CD4-positive, CD25-positive, alpha-beta regulatory T cell (primary cell): ENCODE measurements around the gene EPHB2. TPM values are rescaled to one million over a fixed set of nuclear protein-coding genes. Genes with fewer than 3 reads are reported as not detected.
A peak's percentile ranks its signal among the peaks of the same experiment; 100 is the strongest.

ENCODE experiments used
- ATAC-seq, 2 donors: fragments of 150-1000 bp; cut with Tn5 transposase; one replicate each; pipeline ENCODE4 v1.10.0; 2021; ENCODE audit warnings: low read depth in 2 of 2, moderate number of reproducible peaks in 2 of 2, moderate library complexity in 1 of 2
- DNase-seq, 3 donors: peaks; one replicate each; pipeline versions ENCODE4 v3.0.0 to v3.0.0-alpha.2; 2012 to 2022; ENCODE audit warnings: mixed read lengths in 1 of 3
- H3K27ac ChIP-seq: one replicate; pipeline ENCODE4 v1.7.0; 2013; ENCODE audit warnings: mild to moderate bottlenecking, low read length; ENCODE audit not compliant: insufficient read depth, poor library complexity, severe bottlenecking
- H3K27me3 ChIP-seq: one replicate; pipeline ENCODE4 v1.7.0; 2013; ENCODE audit warnings: low read length; ENCODE audit not compliant: control insufficient read depth, insufficient read depth
- H3K36me3 ChIP-seq: one replicate; pipeline ENCODE4 v1.7.0; 2013; ENCODE audit warnings: mild to moderate bottlenecking, low read length, moderate library complexity; ENCODE audit not compliant: control insufficient read depth, insufficient read depth
- H3K4me1 ChIP-seq: 2 replicates; pipeline ENCODE4 v1.7.0; 2013; ENCODE audit warnings: mild to moderate bottlenecking, low read length; ENCODE audit not compliant: insufficient read depth, control insufficient read depth, poor library complexity, severe bottlenecking
- H3K4me3 ChIP-seq: one replicate; pipeline ENCODE4 v1.7.0; 2013; ENCODE audit warnings: low read depth, mild to moderate bottlenecking, low read length, moderate library complexity
- H3K9me3 ChIP-seq, 2 experiments: 1 replicate in 1 of 2; 2 replicates in 1 of 2; pipeline ENCODE4 v1.7.0; 2013; ENCODE audit warnings: low read length in 2 of 2, mild to moderate bottlenecking in 1 of 2, moderate library complexity in 1 of 2; ENCODE audit not compliant: control insufficient read depth in 2 of 2
- H3K27ac Mint-ChIP-seq, 3 donors: one replicate each; pipeline ENCODE4 v1.8.0; 2020 to 2022; ENCODE audit warnings: mild to moderate bottlenecking in 3 of 3, mixed read lengths in 3 of 3, moderate library complexity in 2 of 3
- H3K27me3 Mint-ChIP-seq: one replicate; pipeline ENCODE4 v1.8.0; 2022; ENCODE audit warnings: mild to moderate bottlenecking, mixed read lengths
- H3K36me3 Mint-ChIP-seq: one replicate; pipeline ENCODE4 v1.8.0; 2020; ENCODE audit warnings: mixed read lengths
- H3K4me1 Mint-ChIP-seq, 4 donors: one replicate each; pipeline ENCODE4 v1.8.0; 2020 to 2022; ENCODE audit warnings: mixed read lengths in 4 of 4, mild to moderate bottlenecking in 1 of 4
- H3K4me3 Mint-ChIP-seq, 4 donors: one replicate each; pipeline ENCODE4 v1.8.0; 2020 to 2022; ENCODE audit warnings: mild to moderate bottlenecking in 4 of 4, mixed read lengths in 4 of 4, moderate library complexity in 3 of 4
- H3K9me3 Mint-ChIP-seq, 7 donors: one replicate each; pipeline ENCODE4 v1.8.0; 2020 to 2022; ENCODE audit warnings: mixed read lengths in 7 of 7, mild to moderate bottlenecking in 3 of 7, moderate library complexity in 2 of 7
- polyA plus RNA-seq, 4 donors: library from polyadenylated mRNA; unstranded; fragments of 300-500 nt; fragmentation: Illumina TruSeq; gene quantifications; one replicate each; pipeline ENCODE4 v1.2.3, GENCODE V29; 2021
- total RNA-seq: library from RNA; stranded (reverse); gene quantifications from one replicate; pipeline ENCODE4 v1.2.3, GENCODE V29; 2022

The EPHB2 gene
- total and polyA plus RNA-seq, 5 donors from 2014 or later: not detected

- Mint-ChIP-seq H3K9me3 (no peaks in the 10 kb centered on the region), H3K4me3 (no peak overlapping the region), H3K4me1 (no peaks in the 10 kb centered on the region), H3K27ac (no peak overlapping the region), H3K27me3 (no peaks in the 10 kb centered on the region), H3K36me3 (no peaks in the 10 kb centered on the region)
- no peaks in the 10 kb centered on the region for H3K27me3 ChIP-seq
- no peak for DNase-seq
- H3K27ac ChIP-seq: no peak overlapping the region
- H3K4me3 ChIP-seq: no peak overlapping the region
- no peaks in the 10 kb centered on the region for H3K36me3 ChIP-seq
- no peak for ATAC-seq
- no peaks in the 10 kb centered on the region for H3K4me1 ChIP-seq
- no peaks in the 10 kb centered on the region for H3K9me3 ChIP-seq
These were observed 93.8 kb downstream of the EPHB2 start for GRCh38 chr1:22804406-22804805.

GRCh38 chr1:22804969-22805671 lies 94.5 kb downstream of the EPHB2 start:
- Mint-ChIP-seq H3K27me3 (peaks cover 4% of the 10 kb centered on the region), H3K36me3 (no peaks in the 10 kb centered on the region), H3K27ac (no peak overlapping the region), H3K9me3 (no peaks in the 10 kb centered on the region), H3K4me3 (no peak overlapping the region), H3K4me1 (no peaks in the 10 kb centered on the region)
- DNase-seq: no peak
- Histone ChIP-seq H3K27me3 (no peaks in the 10 kb centered on the region), H3K36me3 (no peaks in the 10 kb centered on the region), H3K9me3 (no peaks in the 10 kb centered on the region), H3K27ac (no peak overlapping the region), H3K4me3 (no peak overlapping the region), H3K4me1 (no peaks in the 10 kb centered on the region)
- no peak for ATAC-seq

- H3K4me1 Mint-ChIP-seq: no peaks in the 10 kb centered on the region
- no peaks in the 10 kb centered on the region for H3K36me3 Mint-ChIP-seq
- no peaks in the 10 kb centered on the region for H3K9me3 Mint-ChIP-seq
These were observed 95.0 kb downstream of the EPHB2 start for GRCh38 chr1:22805672-22806038.

DNA sequence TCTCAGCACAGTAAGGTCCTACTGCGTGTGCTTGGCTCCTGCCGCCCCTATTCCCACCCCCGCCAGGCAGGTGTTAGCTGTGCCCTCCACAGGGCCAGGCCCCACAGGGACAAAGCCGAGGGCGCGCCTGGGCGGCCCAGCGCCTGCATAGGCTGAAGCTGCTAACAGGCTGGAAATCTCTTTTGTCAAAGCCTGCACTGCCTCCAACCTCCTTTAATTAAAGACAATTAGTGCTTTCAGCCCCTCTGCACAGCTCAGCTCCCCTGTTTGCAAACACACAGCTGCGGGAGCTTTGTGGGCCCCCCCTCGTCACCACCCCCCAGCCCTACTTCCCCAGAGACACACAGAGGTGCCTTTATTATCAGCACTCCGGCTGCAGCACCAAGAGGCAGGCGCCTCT lies 95.9 kb downstream of the EPHB2 start:
- Mint-ChIP-seq H3K27me3 (peaks cover 4% of the 10 kb centered on the region), H3K36me3 (no peaks in the 10 kb centered on the region), H3K9me3 (peaks cover 0 to 2% (median 0%) of the 10 kb centered on the region in 7 donors), H3K4me3 (no peak overlapping the region), H3K27ac (no peak overlapping the region), H3K4me1 (no peaks in the 10 kb centered on the region)
- no peaks in the 10 kb centered on the region for H3K36me3 ChIP-seq
- no peak overlapping the region for H3K4me3 ChIP-seq
- no peaks in the 10 kb centered on the region for H3K9me3 ChIP-seq
- H3K4me1 ChIP-seq: no peaks in the 10 kb centered on the region
- H3K27ac ChIP-seq: no peak overlapping the region
- no peak for ATAC-seq
- H3K27me3 ChIP-seq: no peaks in the 10 kb centered on the region
- no peak for DNase-seq

More at GRCh38 chr1:22805672-22806038, 95.0 kb downstream of the EPHB2 start:
- no peak overlapping the region for H3K4me3 ChIP-seq
- Mint-ChIP-seq H3K27me3 (peaks cover 4% of the 10 kb centered on the region), H3K27ac (no peak overlapping the region), H3K4me3 (no peak overlapping the region)
- H3K4me1 ChIP-seq: no peaks in the 10 kb centered on the region
- no peak overlapping the region for H3K27ac ChIP-seq
- no peaks in the 10 kb centered on the region for H3K27me3 ChIP-seq
- H3K36me3 ChIP-seq: no peaks in the 10 kb centered on the region
- DNase-seq (no peak), ATAC-seq (no peak)
- H3K9me3 ChIP-seq: no peaks in the 10 kb centered on the region

- peak overlapping the region in 1 of 3 donors; percentile 74 for H3K27ac Mint-ChIP-seq
- Histone ChIP-seq H3K36me3 (no peaks in the 10 kb centered on the region), H3K4me3 (no peak overlapping the region), H3K27me3 (no peaks in the 10 kb centered on the region), H3K4me1 (no peaks in the 10 kb centered on the region), H3K9me3 (no peaks in the 10 kb centered on the region), H3K27ac (no peak overlapping the region)
- peaks cover 0 to 2% (median 0%) of the 10 kb centered on the region in 7 donors for H3K9me3 Mint-ChIP-seq
- ATAC-seq: no peak
- H3K4me3 Mint-ChIP-seq: no peak overlapping the region
- no peak for DNase-seq
- H3K36me3 Mint-ChIP-seq: no peaks in the 10 kb centered on the region
- no peaks in the 10 kb centered on the region for H3K4me1 Mint-ChIP-seq
- peaks cover 4% of the 10 kb centered on the region for H3K27me3 Mint-ChIP-seq
These were observed 96.7 kb downstream of the EPHB2 start for GRCh38 chr1:22807340-22807739.

- H3K27ac Mint-ChIP-seq: no peak overlapping the region
- H3K36me3 Mint-ChIP-seq: no peaks in the 10 kb centered on the region
- Histone ChIP-seq H3K27me3 (no peaks in the 10 kb centered on the region), H3K36me3 (no peaks in the 10 kb centered on the region), H3K4me3 (no peak overlapping the region), H3K9me3 (no peaks in the 10 kb centered on the region), H3K4me1 (no peaks in the 10 kb centered on the region), H3K27ac (no peak overlapping the region)
- DNase-seq (no peak), ATAC-seq (no peak)
- peaks cover 4% of the 10 kb centered on the region for H3K27me3 Mint-ChIP-seq
- H3K9me3 Mint-ChIP-seq: peaks cover 0 to 2% (median 0%) of the 10 kb centered on the region in 7 donors
- no peak overlapping the region for H3K4me3 Mint-ChIP-seq
- H3K4me1 Mint-ChIP-seq: no peaks in the 10 kb centered on the region
These were observed 97.6 kb downstream of the EPHB2 start for GRCh38 chr1:22808186-22808675.

- no peaks in the 10 kb centered on the region for H3K27me3 ChIP-seq
- no peak overlapping the region for H3K27ac ChIP-seq
- H3K36me3 Mint-ChIP-seq: no peaks in the 10 kb centered on the region
- no peaks in the 10 kb centered on the region for H3K36me3 ChIP-seq
- no peak overlapping the region for H3K27ac Mint-ChIP-seq
- ATAC-seq (no peak), DNase-seq (no peak)
- H3K4me3 ChIP-seq: no peak overlapping the region
- no peak overlapping the region for H3K4me3 Mint-ChIP-seq
- H3K9me3 Mint-ChIP-seq: peaks cover 0 to 2% (median 0%) of the 10 kb centered on the region in 7 donors
- peaks cover 4% of the 10 kb centered on the region for H3K27me3 Mint-ChIP-seq
- H3K9me3 ChIP-seq: no peaks in the 10 kb centered on the region
- no peaks in the 10 kb centered on the region for H3K4me1 ChIP-seq
- no peaks in the 10 kb centered on the region for H3K4me1 Mint-ChIP-seq
These were observed 98.2 kb downstream of the EPHB2 start for GRCh38 chr1:22808676-22809483.
